ENCODE measurements around the gene ASPG. TPM values are rescaled to one million over a fixed set of nuclear protein-coding genes. Genes with fewer than 3 reads are reported as not detected.

ASPG gene
- total and polyA plus RNA-seq, 2 donors (not counting 1 experiment from before 2014, with no cell fraction given): not detected

DNA sequence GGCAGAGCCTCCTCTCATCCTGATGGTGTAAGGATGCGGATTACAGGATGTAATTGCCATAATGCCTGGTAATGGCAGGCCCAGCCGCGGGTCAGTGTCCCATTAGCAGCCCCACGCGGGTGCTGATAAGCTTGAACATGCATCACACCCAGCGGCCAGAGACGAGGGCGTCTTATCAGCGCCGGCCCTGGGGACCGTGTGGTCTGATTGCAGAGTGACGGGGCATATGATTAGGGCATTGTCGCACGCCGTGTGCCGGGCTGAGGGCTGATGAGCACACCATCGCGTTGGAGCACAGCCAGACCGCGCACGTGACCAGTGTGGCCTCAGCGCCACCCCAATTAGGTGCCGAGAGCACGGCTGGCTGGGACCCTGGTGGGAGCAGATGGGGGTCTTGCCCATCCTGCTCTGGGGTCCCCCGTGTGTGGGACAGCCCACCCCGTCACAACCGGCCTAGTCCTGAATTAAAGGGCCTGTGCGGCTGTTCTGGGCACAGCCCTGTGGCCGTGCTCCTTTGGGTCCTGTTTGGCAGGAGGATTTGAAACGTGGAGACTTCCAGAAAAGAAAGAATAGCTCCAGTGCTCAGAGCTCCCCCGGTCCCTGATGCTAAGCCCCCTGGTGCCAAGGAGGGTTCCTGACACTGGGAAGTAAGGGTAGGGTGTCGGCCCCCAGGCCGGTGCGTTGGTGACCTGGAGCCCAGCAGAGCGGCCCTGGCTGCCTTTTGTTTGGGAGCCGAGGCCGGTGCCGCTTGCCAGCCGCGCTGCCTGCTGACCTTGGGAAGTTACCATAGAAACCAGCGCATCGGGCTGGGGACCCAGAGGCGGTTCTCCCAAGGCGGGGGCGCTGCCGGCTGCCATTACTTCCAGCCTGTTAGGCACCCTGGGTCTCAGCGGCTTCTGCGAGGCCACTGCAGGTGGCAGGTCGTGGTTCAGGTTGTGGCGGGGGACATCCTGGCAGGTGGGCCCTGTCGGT is 73.6 kb downstream of the ASPG start:
- Histone ChIP-seq H3K9me3 (ENCODE audit: control insufficient read depth, insufficient read depth, low read depth, low read length) (no peaks in the 10 kb centered on the region), H3K4me3 (replicated peaks in 1 of 4; ENCODE audit: control extremely low read depth in 1 of 4, insufficient read depth in 1 of 4, low read depth in 3 of 4, low read length in 4 of 4) (no peak overlapping the region), H3K4me1 (ENCODE audit: control insufficient read depth, extremely low read depth, insufficient read depth, low read length) (no peaks in the 10 kb centered on the region), H3K36me3 (ENCODE audit: control insufficient read depth, insufficient read depth, low read length) (no peaks in the 10 kb centered on the region), H3K27me3 (ENCODE audit: control insufficient read depth, insufficient read depth, low read length) (no peaks in the 10 kb centered on the region), H2AFZ (ENCODE audit: low read length) (no peak overlapping the region), H3K27ac (ENCODE audit: insufficient read depth, low read length) (no peak overlapping the region), H3K79me2 (ENCODE audit: control insufficient read depth, insufficient read depth, low read length) (no peaks in the 10 kb centered on the region), H3K9ac (ENCODE audit: insufficient read depth, low read length) (no peak overlapping the region), H4K20me1 (ENCODE audit: control insufficient read depth, extremely low read depth, insufficient read depth, low read length) (no peaks in the 10 kb centered on the region), H3K4me2 (ENCODE audit: extremely low read depth, insufficient read depth, low read length) (no peak overlapping the region)
- DNase-seq (ENCODE audit: low read depth in 2 of 2): no peak
- no peak for TF ChIP-seq EZH2 (IDR thresholded peaks at IDR 0.05; ENCODE audit: low read length, missing control alignments)
- TF ChIP-seq, protein P1, sequence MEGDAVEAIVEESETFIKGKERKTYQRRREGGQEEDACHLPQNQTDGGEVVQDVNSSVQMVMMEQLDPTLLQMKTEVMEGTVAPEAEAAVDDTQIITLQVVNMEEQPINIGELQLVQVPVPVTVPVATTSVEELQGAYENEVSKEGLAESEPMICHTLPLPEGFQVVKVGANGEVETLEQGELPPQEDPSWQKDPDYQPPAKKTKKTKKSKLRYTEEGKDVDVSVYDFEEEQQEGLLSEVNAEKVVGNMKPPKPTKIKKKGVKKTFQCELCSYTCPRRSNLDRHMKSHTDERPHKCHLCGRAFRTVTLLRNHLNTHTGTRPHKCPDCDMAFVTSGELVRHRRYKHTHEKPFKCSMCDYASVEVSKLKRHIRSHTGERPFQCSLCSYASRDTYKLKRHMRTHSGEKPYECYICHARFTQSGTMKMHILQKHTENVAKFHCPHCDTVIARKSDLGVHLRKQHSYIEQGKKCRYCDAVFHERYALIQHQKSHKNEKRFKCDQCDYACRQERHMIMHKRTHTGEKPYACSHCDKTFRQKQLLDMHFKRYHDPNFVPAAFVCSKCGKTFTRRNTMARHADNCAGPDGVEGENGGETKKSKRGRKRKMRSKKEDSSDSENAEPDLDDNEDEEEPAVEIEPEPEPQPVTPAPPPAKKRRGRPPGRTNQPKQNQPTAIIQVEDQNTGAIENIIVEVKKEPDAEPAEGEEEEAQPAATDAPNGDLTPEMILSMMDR (conservative IDR thresholded peaks at IDR 0.05 in 1 of 2, IDR thresholded peaks at IDR 0.05 in 1 of 2; ENCODE audit: low read depth in 1 of 2, low read length in 2 of 2): no peak

DNA sequence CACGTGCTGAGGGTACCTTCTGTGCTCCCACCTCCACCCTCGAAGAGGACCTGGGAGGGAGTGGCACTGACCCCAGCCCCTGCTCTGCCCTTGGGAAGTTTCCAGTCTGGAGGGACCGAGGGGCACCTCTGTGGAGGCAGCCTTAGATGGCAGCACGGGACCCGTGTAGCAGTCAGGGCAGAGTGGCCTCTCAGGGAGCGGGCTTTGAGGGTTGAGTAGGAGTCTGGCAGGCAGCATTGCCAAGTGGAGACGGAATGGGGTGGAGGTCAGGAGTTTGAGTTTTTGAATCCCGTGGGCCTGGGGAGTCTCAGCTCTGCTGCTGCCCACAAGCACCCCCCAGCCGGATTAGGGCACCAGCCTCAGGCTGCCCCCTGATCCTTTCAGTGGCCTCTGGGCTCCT is 74.5 kb downstream of the ASPG start:
- Histone ChIP-seq H3K4me2 (ENCODE audit: extremely low read depth, insufficient read depth, low read length) (no peak overlapping the region), H3K4me3 (replicated peaks in 1 of 4; ENCODE audit: control extremely low read depth in 1 of 4, insufficient read depth in 1 of 4, low read depth in 3 of 4, low read length in 4 of 4) (no peak overlapping the region), H3K9me3 (ENCODE audit: control insufficient read depth, insufficient read depth, low read depth, low read length) (no peaks in the 10 kb centered on the region), H2AFZ (ENCODE audit: low read length) (no peak overlapping the region), H3K27ac (ENCODE audit: insufficient read depth, low read length) (no peak overlapping the region), H3K4me1 (ENCODE audit: control insufficient read depth, extremely low read depth, insufficient read depth, low read length) (no peaks in the 10 kb centered on the region), H4K20me1 (ENCODE audit: control insufficient read depth, extremely low read depth, insufficient read depth, low read length) (no peaks in the 10 kb centered on the region), H3K79me2 (ENCODE audit: control insufficient read depth, insufficient read depth, low read length) (no peaks in the 10 kb centered on the region), H3K9ac (ENCODE audit: insufficient read depth, low read length) (no peak overlapping the region), H3K36me3 (ENCODE audit: control insufficient read depth, insufficient read depth, low read length) (no peaks in the 10 kb centered on the region), H3K27me3 (ENCODE audit: control insufficient read depth, insufficient read depth, low read length) (no peaks in the 10 kb centered on the region)
- TF ChIP-seq, protein P1 (conservative IDR thresholded peaks at IDR 0.05 in 1 of 2, IDR thresholded peaks at IDR 0.05 in 1 of 2; ENCODE audit: low read depth in 1 of 2, low read length in 2 of 2): no peak
- no peak for TF ChIP-seq EZH2 (IDR thresholded peaks at IDR 0.05; ENCODE audit: low read length, missing control alignments)
- DNase-seq (ENCODE audit: low read depth in 2 of 2): no peak

DNA sequence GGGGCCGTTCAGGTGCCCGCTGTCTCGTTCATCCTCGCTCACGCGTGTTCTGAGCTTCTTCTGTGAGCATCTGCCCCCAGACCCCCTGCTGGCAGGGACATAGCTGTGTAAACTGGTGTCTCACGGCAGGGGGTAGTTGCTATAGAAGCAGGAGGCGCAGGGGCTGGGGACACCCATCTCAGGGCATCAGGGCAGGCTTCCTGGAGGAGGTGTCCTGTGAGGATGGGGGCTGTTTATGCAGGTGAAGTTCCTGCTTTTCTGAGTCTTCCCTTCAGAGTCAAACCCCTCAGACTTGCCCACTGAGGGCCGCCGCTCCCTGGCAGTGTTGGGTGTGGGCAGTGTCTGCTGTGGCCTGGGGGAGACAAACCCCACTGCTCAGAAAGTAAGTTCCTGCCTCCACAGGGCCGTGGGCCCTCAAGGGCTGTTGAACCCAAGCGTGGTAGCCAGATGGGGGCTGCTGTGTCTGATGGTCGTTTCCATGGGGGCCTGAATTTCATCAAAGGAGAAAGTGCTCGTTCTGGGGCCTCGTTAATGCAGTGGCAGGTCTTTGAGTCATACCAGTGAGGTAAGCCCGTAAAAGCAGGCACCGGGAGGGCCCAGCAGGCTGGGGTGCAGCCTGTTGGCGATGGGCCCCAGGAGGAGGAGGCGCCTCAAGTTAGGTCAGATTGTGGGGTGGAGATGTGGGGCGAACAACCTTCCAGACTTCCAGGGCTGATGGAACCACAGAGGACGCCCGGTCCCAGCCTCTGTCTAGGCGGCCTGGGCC is 76.3 kb downstream of the ASPG start:
- Histone ChIP-seq H3K4me3 (replicated peaks in 1 of 4; ENCODE audit: control extremely low read depth in 1 of 4, insufficient read depth in 1 of 4, low read depth in 3 of 4, low read length in 4 of 4) (no peak overlapping the region), H3K27ac (ENCODE audit: insufficient read depth, low read length) (no peak overlapping the region), H4K20me1 (ENCODE audit: control insufficient read depth, extremely low read depth, insufficient read depth, low read length) (no peaks in the 10 kb centered on the region), H3K27me3 (ENCODE audit: control insufficient read depth, insufficient read depth, low read length) (no peaks in the 10 kb centered on the region), H3K4me2 (ENCODE audit: extremely low read depth, insufficient read depth, low read length) (no peak overlapping the region), H3K79me2 (ENCODE audit: control insufficient read depth, insufficient read depth, low read length) (no peaks in the 10 kb centered on the region), H3K9ac (ENCODE audit: insufficient read depth, low read length) (no peak overlapping the region), H3K9me3 (ENCODE audit: control insufficient read depth, insufficient read depth, low read depth, low read length) (no peaks in the 10 kb centered on the region), H3K36me3 (ENCODE audit: control insufficient read depth, insufficient read depth, low read length) (no peaks in the 10 kb centered on the region), H2AFZ (ENCODE audit: low read length) (no peak overlapping the region), H3K4me1 (ENCODE audit: control insufficient read depth, extremely low read depth, insufficient read depth, low read length) (no peaks in the 10 kb centered on the region)
- no peak for TF ChIP-seq EZH2 (IDR thresholded peaks at IDR 0.05; ENCODE audit: low read length, missing control alignments)
- TF ChIP-seq, protein P1 (conservative IDR thresholded peaks at IDR 0.05 in 1 of 2, IDR thresholded peaks at IDR 0.05 in 1 of 2; ENCODE audit: low read depth in 1 of 2, low read length in 2 of 2): no peak
- DNase-seq (ENCODE audit: low read depth in 2 of 2): no peak
